HepG2 (cell line): ENCODE results near the gene GDAP2.

Experiments
- ATF2 ChIP-seq: sonication (generic); formaldehyde crosslinking; IDR thresholded peaks from 2 replicates; pipeline ENCODE4 v1.4.0; 2020; ENCODE audit warnings: missing genetic modification reagents
- CHCHD3 ChIP-seq: sonication (generic); formaldehyde crosslinking; IDR thresholded peaks from 2 replicates; pipeline ENCODE4 v1.8.0; 2022; ENCODE audit warnings: mild to moderate bottlenecking, missing genetic modification reagents, moderate library complexity
- CTCF ChIP-seq: sonication (generic); formaldehyde crosslinking; IDR thresholded peaks from 2 replicates; pipeline ENCODE4 v1.5.0; 2020; ENCODE audit warnings: mild to moderate bottlenecking, missing genetic modification reagents, moderate library complexity
- GTF2F1 ChIP-seq: fragments of 150-350 bp; IDR thresholded peaks from 2 replicates; pipeline ENCODE4 v1.6.1; 2014; ENCODE audit warnings: low read length
- KMT2A ChIP-seq: sonication (generic); formaldehyde crosslinking; IDR thresholded peaks from 2 replicates; pipeline ENCODE4 v1.4.0; 2020; ENCODE audit warnings: missing genetic modification reagents
- MYC ChIP-seq: sonication (generic); formaldehyde crosslinking; IDR thresholded peaks from 2 replicates; pipeline ENCODE4 v1.9.0; 2021; ENCODE audit warnings: missing genetic modification reagents, borderline replicate concordance
- PHF5A ChIP-seq: IDR thresholded peaks from one replicate; pipeline ENCODE4 v1.6.1; 2018; ENCODE audit warnings: low read depth, missing genetic modification reagents; ENCODE audit not compliant: unreplicated experiment
- POLR2A ChIP-seq, 2 experiments: IDR thresholded peaks; 2 replicates each; pipeline ENCODE4 v1.6.1; 2011; ENCODE audit warnings: low read depth in 2 of 2, low read length in 2 of 2, mild to moderate bottlenecking in 1 of 2, moderate library complexity in 1 of 2; ENCODE audit not compliant: insufficient read depth in 1 of 2
- SIN3A ChIP-seq: IDR thresholded peaks from 2 replicates; pipeline ENCODE4 v1.6.1; 2011; ENCODE audit warnings: low read depth, mild to moderate bottlenecking, control low read depth, low read length, borderline replicate concordance
- TBP ChIP-seq: sonication (generic); formaldehyde crosslinking; IDR thresholded peaks from 2 replicates; pipeline ENCODE4 v1.5.0; 2020; ENCODE audit warnings: missing genetic modification reagents
- TF ChIP-seq, protein P1 (sequence below): sonication (generic); formaldehyde crosslinking; IDR thresholded peaks from 2 replicates; pipeline ENCODE4 v1.5.1; 2020; ENCODE audit warnings: missing genetic modification reagents, mild to moderate bottlenecking, borderline replicate concordance

- TF ChIP-seq CHCHD3 (no peak), MYC (CRISPR knock-in tag) (no peak), POLR2A (IDR thresholded peaks at IDR 0.05; ENCODE audit: insufficient read depth in 1 of 2, low read depth in 2 of 2, low read length in 2 of 2) (no peak), TBP (CRISPR knock-in tag) (no peak), SIN3A (no peak), CTCF (CRISPR knock-in tag) (no peak), PHF5A (CRISPR knock-in tag) (no peak), KMT2A (no peak), GTF2F1 (no peak), ATF2 (CRISPR knock-in tag) (no peak)
- TF ChIP-seq, protein P1, sequence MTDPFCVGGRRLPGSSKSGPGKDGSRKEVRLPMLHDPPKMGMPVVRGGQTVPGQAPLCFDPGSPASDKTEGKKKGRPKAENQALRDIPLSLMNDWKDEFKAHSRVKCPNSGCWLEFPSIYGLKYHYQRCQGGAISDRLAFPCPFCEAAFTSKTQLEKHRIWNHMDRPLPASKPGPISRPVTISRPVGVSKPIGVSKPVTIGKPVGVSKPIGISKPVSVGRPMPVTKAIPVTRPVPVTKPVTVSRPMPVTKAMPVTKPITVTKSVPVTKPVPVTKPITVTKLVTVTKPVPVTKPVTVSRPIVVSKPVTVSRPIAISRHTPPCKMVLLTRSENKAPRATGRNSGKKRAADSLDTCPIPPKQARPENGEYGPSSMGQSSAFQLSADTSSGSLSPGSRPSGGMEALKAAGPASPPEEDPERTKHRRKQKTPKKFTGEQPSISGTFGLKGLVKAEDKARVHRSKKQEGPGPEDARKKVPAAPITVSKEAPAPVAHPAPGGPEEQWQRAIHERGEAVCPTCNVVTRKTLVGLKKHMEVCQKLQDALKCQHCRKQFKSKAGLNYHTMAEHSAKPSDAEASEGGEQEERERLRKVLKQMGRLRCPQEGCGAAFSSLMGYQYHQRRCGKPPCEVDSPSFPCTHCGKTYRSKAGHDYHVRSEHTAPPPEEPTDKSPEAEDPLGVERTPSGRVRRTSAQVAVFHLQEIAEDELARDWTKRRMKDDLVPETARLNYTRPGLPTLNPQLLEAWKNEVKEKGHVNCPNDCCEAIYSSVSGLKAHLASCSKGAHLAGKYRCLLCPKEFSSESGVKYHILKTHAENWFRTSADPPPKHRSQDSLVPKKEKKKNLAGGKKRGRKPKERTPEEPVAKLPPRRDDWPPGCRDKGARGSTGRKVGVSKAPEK (CRISPR knock-in tag): no peak
Measured at GRCh38 chr1:117820694-117821381, 108.6 kb downstream of the GDAP2 start.
